C4-2B (cell line): ENCODE measurements around the gene STT3A.

ENCODE experiments used
- ZFX ChIP-seq: fragments of 450-650 bp; IDR thresholded peaks from 2 replicates; pipeline ENCODE4 v1.6.1; 2017
- TF ChIP-seq, protein P1 (sequence below): fragments of 450-650 bp; conservative IDR thresholded peaks from 2 replicates; pipeline ENCODE4 v1.5.1; 2017; ENCODE audit warnings: mild to moderate bottlenecking

GRCh38 chr11:125623064-125623463, 30.4 kb downstream of the STT3A start:
- TF ChIP-seq, protein P1, sequence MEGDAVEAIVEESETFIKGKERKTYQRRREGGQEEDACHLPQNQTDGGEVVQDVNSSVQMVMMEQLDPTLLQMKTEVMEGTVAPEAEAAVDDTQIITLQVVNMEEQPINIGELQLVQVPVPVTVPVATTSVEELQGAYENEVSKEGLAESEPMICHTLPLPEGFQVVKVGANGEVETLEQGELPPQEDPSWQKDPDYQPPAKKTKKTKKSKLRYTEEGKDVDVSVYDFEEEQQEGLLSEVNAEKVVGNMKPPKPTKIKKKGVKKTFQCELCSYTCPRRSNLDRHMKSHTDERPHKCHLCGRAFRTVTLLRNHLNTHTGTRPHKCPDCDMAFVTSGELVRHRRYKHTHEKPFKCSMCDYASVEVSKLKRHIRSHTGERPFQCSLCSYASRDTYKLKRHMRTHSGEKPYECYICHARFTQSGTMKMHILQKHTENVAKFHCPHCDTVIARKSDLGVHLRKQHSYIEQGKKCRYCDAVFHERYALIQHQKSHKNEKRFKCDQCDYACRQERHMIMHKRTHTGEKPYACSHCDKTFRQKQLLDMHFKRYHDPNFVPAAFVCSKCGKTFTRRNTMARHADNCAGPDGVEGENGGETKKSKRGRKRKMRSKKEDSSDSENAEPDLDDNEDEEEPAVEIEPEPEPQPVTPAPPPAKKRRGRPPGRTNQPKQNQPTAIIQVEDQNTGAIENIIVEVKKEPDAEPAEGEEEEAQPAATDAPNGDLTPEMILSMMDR = no peak
- no peak for TF ChIP-seq ZFX
